OCI-LY1 (cell line): ENCODE data around the gene TAOK1.
A peak's percentile ranks its signal among the peaks of the same experiment; 100 is the strongest.

Experiments used
- H2AFZ ChIP-seq: fragments of 200-600 bp; sonication (generic), shearing (Covaris generic); 2 replicates; pipeline ENCODE4 v1.6.0; 2014; ENCODE audit warnings: antibody characterized with exemption, mild to moderate bottlenecking, low read length
- H3F3A ChIP-seq: fragments of 200-600 bp; sonication (generic), shearing (Covaris generic); 2 replicates; pipeline ENCODE4 v1.6.0; 2014; ENCODE audit warnings: mild to moderate bottlenecking, antibody characterized with exemption, low read length, moderate library complexity; ENCODE audit not compliant: insufficient read depth
- H3K27ac ChIP-seq: fragments of 200-600 bp; sonication (generic); 2 replicates; pipeline ENCODE4 v1.5.1; 2014; ENCODE audit warnings: low read length, mixed run types, mild to moderate bottlenecking, low read depth; ENCODE audit not compliant: poor library complexity, severe bottlenecking
- H3K27me3 ChIP-seq: fragments of 200-600 bp; sonication (generic); 2 replicates; pipeline ENCODE4 v1.6.0; 2014; ENCODE audit warnings: antibody characterized with exemption, mild to moderate bottlenecking, low read length, moderate library complexity; ENCODE audit not compliant: insufficient read depth
- H3K36me3 ChIP-seq: fragments of 200-600 bp; sonication (generic); 2 replicates; pipeline ENCODE4 v1.6.1; 2014; ENCODE audit warnings: mild to moderate bottlenecking, antibody characterized with exemption, low read length, moderate library complexity, mixed read lengths; ENCODE audit not compliant: insufficient read depth
- H3K4me1 ChIP-seq: fragments of 200-600 bp; sonication (generic); 2 replicates; pipeline ENCODE4 v1.5.1; 2014; ENCODE audit warnings: mild to moderate bottlenecking, low read length, moderate library complexity; ENCODE audit not compliant: insufficient read depth, severe bottlenecking
- H3K4me2 ChIP-seq: fragments of 200-600 bp; sonication (generic), shearing (Covaris generic); 2 replicates; pipeline ENCODE4 v1.6.1; 2014; ENCODE audit warnings: low read length
- H3K4me3 ChIP-seq: fragments of 200-600 bp; sonication (generic); 2 replicates; pipeline ENCODE4 v1.5.1; 2014; ENCODE audit warnings: low read length, low read depth, mild to moderate bottlenecking, mixed read lengths; ENCODE audit not compliant: poor library complexity, severe bottlenecking
- H3K79me2 ChIP-seq: fragments of 200-600 bp; shearing (Covaris generic); 2 replicates; pipeline ENCODE4 v1.6.1; 2016; ENCODE audit warnings: mixed run types, low read length, mixed read lengths; ENCODE audit not compliant: insufficient read depth
- H3K9ac ChIP-seq: fragments of 200-600 bp; sonication (generic), shearing (Covaris generic); 2 replicates; pipeline ENCODE4 v1.6.1; 2014; ENCODE audit warnings: mild to moderate bottlenecking, low read length, mixed read lengths
- H3K9me2 ChIP-seq: fragments of 200-600 bp; sonication (generic), shearing (Covaris generic); 2 replicates; pipeline ENCODE4 v1.6.1; 2014; ENCODE audit warnings: low read depth, mild to moderate bottlenecking, low read length, mixed read lengths
- H3K9me3 ChIP-seq: fragments of 200-600 bp; shearing (Covaris generic); 2 replicates; pipeline ENCODE4 v1.6.1; 2014; ENCODE audit warnings: low read length, mixed read lengths
- H4K20me1 ChIP-seq: fragments of 200-600 bp; sonication (generic), shearing (Covaris generic); 2 replicates; pipeline ENCODE4 v1.6.0; 2016; ENCODE audit warnings: mild to moderate bottlenecking, low read length; ENCODE audit not compliant: insufficient read depth
- EZH2 ChIP-seq: fragments of 200-600 bp; sonication (generic), shearing (Covaris generic); IDR thresholded peaks from 2 replicates; pipeline ENCODE4 v1.8.0; 2017; ENCODE audit warnings: borderline replicate concordance, mixed run types, mild to moderate bottlenecking, antibody characterized with exemption, low read length, moderate library complexity, mixed read lengths
- TF ChIP-seq, protein P1 (sequence below): fragments of 200-600 bp; sonication (generic), shearing (Covaris generic); IDR thresholded peaks from 2 replicates; pipeline ENCODE4 v1.5.1; 2017; ENCODE audit warnings: mild to moderate bottlenecking, antibody characterized with exemption, low read length, moderate library complexity, mixed read lengths

TAOK1 gene

DNA sequence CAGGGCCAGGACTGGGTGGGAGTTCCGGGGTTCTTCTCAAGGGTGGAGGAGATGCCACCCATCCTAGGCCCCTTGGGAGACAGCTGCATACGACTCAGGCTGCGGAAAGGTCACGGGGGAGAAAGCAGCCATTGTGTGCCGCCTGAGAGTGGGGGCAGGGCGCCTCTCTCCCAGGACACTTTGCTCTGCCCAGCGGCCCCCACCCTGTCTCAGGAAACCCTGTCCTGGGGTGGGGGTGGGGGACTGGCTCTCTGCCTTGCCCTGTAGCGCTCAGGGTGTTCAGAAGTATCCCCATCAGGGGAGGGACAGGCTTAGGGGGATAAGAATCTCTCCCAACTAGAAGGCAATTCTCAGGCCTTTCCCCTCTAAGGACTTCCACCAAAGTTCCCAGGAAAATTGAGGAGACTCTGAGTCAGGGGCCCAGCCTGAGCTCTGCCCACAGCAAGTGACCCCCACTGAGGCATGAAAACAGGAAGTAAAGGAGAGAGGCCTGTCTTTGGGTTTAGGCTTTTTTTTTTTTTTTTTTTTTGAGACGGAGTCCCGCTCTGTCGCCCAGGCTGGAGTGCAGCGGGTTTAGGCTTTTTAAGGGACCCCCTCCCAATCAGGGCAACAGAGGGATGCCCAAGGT is 194.4 kb downstream of the TAOK1 start:
- peak overlapping the region; percentile 65 for H3K27ac ChIP-seq
- H3K36me3 ChIP-seq, result peaks cover 29% of the 10 kb centered on the region
- H3K9ac ChIP-seq, result peak overlapping the region; percentile 36; the same call in 1 of the 2 replicates
- no peaks in the 10 kb centered on the region for H3F3A ChIP-seq
- no peak overlapping the region for H2AFZ ChIP-seq
- no peaks in the 10 kb centered on the region for H3K9me2 ChIP-seq
- peaks cover 53% of the 10 kb centered on the region for H3K4me1 ChIP-seq
- H4K20me1 ChIP-seq, result no peaks in the 10 kb centered on the region
- H3K79me2 ChIP-seq, result peaks cover 9% of the 10 kb centered on the region; the same call in 1 of the 2 replicates
- peak overlapping the region; percentile 49 for H3K4me2 ChIP-seq
- no peak for TF ChIP-seq EZH2
- TF ChIP-seq, protein P1, sequence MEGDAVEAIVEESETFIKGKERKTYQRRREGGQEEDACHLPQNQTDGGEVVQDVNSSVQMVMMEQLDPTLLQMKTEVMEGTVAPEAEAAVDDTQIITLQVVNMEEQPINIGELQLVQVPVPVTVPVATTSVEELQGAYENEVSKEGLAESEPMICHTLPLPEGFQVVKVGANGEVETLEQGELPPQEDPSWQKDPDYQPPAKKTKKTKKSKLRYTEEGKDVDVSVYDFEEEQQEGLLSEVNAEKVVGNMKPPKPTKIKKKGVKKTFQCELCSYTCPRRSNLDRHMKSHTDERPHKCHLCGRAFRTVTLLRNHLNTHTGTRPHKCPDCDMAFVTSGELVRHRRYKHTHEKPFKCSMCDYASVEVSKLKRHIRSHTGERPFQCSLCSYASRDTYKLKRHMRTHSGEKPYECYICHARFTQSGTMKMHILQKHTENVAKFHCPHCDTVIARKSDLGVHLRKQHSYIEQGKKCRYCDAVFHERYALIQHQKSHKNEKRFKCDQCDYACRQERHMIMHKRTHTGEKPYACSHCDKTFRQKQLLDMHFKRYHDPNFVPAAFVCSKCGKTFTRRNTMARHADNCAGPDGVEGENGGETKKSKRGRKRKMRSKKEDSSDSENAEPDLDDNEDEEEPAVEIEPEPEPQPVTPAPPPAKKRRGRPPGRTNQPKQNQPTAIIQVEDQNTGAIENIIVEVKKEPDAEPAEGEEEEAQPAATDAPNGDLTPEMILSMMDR, result no peak
- peak overlapping the region; percentile 21 for H3K4me3 ChIP-seq
- no peaks in the 10 kb centered on the region for H3K9me3 ChIP-seq
- no peaks in the 10 kb centered on the region for H3K27me3 ChIP-seq

DNA sequence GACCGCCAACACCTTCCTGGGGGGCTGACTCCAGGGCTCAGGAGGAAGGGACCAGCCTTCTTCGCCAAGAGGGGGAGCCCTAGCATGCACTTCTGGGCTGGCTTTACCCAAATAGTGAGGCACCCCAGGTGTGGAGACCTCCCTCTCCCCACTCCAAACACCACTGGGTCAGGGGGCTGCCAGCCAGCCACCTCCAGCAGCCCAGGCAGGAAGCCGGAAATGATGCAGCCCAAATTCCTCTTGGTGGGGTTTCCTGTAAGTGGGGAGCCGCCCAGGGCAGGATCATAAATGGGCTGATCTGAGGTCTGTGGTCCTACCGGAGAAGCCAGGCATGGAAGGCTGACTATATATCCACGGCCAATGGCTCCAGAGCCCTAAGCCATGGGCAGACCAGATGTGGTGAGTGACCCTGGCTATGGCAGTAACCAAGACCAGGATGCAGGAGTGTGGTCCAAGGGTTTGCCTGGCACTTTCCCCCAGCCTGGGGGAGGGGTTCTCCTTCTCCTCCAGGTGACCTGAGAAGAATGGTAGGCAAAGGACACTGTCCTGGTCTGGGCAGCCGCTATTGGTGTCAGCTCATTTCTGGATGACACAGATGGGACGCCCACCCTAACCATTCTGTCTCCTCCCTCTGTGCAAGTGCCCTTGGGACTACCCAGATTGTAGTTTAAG is 195.1 kb downstream of the TAOK1 start:
- H3K79me2 ChIP-seq, result peaks cover 9% of the 10 kb centered on the region; the same call in 1 of the 2 replicates
- H3K4me3 ChIP-seq, result peak overlapping the region; percentile 21
- H3K9ac ChIP-seq, result peak overlapping the region; percentile 37; the same call in 1 of the 2 replicates
- no peaks in the 10 kb centered on the region for H3K27me3 ChIP-seq
- peaks cover 24% of the 10 kb centered on the region for H3K36me3 ChIP-seq
- H3K27ac ChIP-seq, result peak overlapping the region; percentile 65
- H3K4me2 ChIP-seq, result peak overlapping the region; percentile 49
- H3K9me3 ChIP-seq, result no peaks in the 10 kb centered on the region
- H3F3A ChIP-seq, result no peaks in the 10 kb centered on the region
- no peak overlapping the region for H2AFZ ChIP-seq
- H3K9me2 ChIP-seq, result no peaks in the 10 kb centered on the region
- TF ChIP-seq EZH2, result no peak
- TF ChIP-seq, protein P1, result peak; percentile 47
- H3K4me1 ChIP-seq, result peaks cover 59% of the 10 kb centered on the region
- no peaks in the 10 kb centered on the region for H4K20me1 ChIP-seq

DNA sequence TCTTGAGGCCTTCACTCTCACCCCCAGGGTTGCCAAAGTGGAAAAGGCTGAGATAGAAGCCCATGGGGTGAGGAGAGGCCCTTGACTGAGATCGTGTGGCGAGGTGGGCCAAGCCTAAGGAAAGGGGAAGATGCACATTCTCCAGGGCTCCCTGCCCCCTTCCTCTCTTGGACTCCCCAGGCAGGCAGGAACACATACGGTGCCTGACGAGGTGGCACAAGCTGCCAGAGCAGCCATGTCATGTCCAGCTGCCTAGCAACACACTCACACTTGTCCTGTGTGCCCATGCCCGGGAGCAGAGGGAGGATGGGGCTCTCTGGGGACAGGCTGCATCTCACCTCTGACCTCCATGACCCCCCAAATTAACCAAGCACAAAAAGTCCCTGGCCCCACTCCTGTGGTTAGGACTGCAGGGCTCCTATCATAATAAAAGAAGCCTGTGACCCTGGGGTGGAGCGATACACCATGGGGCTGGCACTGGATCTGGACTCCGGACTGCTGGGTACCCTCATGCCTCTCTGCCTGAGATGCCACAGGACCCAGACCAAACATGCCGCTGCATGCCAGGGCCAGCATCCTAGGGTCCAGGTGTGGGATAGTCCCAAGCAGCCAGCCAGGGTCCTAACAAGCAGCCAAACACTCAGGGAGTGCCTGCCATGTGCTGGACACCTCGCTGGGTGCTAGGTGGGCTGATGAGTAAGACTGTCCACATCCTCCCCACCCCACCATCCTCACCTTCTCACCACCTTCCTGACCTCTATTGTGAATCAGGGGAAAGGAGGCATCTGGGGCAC is 196.7 kb downstream of the TAOK1 start:
- TF ChIP-seq EZH2, result no peak
- TF ChIP-seq, protein P1, result no peak
- Histone ChIP-seq H3K9me3 (no peaks in the 10 kb centered on the region), H4K20me1 (no peaks in the 10 kb centered on the region), H3K4me2 (peak overlapping the region; percentile 94), H3K4me1 (peaks cover 70% of the 10 kb centered on the region), H2AFZ (no peak overlapping the region), H3K27me3 (no peaks in the 10 kb centered on the region), H3K79me2 (peaks cover 9% of the 10 kb centered on the region; the same call in 1 of the 2 replicates), H3F3A (no peaks in the 10 kb centered on the region), H3K9ac (no peak overlapping the region; the same call in 1 of the 2 replicates), H3K4me3 (peak overlapping the region; percentile 94), H3K27ac (peak overlapping the region; percentile 65), H3K9me2 (no peaks in the 10 kb centered on the region), H3K36me3 (peaks cover 18% of the 10 kb centered on the region)
